Measurements from ENCODE around the gene TMEM245.

DNA sequence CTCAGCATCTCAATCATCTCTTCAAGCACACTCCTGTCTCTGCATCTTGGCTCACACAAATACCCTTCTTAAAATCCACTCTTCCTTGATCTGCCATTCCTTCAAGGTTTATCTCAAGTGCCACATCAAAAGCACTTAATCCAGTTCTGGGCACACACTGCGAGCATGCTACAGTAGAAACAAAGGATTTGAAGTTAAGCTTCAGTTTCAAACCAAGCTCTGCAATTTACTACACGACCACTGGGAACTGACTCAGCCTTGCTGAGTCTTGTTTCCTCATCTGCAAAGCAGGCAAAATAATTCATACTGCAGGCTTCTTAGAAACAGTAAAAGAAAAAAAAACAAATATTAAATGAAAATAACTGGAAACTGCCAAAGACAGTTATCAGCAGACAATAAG, 56.0 kb downstream of the TMEM245 start:
- no peak for TF ChIP-seq POLR2A (IDR thresholded peaks at IDR 0.05; ENCODE audit: low read length)
- no peak for TF ChIP-seq CHD2 (IDR thresholded peaks at IDR 0.05; ENCODE audit: low read length, partially characterized antibody)
- TF ChIP-seq, protein P1, sequence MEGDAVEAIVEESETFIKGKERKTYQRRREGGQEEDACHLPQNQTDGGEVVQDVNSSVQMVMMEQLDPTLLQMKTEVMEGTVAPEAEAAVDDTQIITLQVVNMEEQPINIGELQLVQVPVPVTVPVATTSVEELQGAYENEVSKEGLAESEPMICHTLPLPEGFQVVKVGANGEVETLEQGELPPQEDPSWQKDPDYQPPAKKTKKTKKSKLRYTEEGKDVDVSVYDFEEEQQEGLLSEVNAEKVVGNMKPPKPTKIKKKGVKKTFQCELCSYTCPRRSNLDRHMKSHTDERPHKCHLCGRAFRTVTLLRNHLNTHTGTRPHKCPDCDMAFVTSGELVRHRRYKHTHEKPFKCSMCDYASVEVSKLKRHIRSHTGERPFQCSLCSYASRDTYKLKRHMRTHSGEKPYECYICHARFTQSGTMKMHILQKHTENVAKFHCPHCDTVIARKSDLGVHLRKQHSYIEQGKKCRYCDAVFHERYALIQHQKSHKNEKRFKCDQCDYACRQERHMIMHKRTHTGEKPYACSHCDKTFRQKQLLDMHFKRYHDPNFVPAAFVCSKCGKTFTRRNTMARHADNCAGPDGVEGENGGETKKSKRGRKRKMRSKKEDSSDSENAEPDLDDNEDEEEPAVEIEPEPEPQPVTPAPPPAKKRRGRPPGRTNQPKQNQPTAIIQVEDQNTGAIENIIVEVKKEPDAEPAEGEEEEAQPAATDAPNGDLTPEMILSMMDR (IDR thresholded peaks at IDR 0.05) = no peak
- no peak for TF ChIP-seq CHD4 (IDR thresholded peaks at IDR 0.05; ENCODE audit: borderline replicate concordance)
- no peak for TF ChIP-seq FOXS1 (CRISPR knock-in tag; IDR thresholded peaks at IDR 0.05)
- no peak for TF ChIP-seq RFX5 (IDR thresholded peaks at IDR 0.05)
- no peak for TF ChIP-seq SMC3 (IDR thresholded peaks at IDR 0.05)
- TF ChIP-seq CEBPB (IDR thresholded peaks at IDR 0.05) = no peak
- no peak for TF ChIP-seq RAD21 (conservative IDR thresholded peaks at IDR 0.05 in 1 of 2, IDR thresholded peaks at IDR 0.05 in 1 of 2)
- TF ChIP-seq PHF8 (IDR thresholded peaks at IDR 0.05; ENCODE audit: borderline replicate concordance, low read depth) = no peak
- TF ChIP-seq ZFP36 (IDR thresholded peaks at IDR 0.05; ENCODE audit: borderline replicate concordance, partially characterized antibody) = no peak
- TF ChIP-seq MAZ (IDR thresholded peaks at IDR 0.05; ENCODE audit: borderline replicate concordance, low read depth, low read length) = no peak
- TF ChIP-seq SREBF2 (IDR thresholded peaks at IDR 0.05) = no peak
